Glomerular endothelial cell (primary cell): ENCODE data around the gene ATCAY. TPM values are rescaled to one million over a fixed set of nuclear protein-coding genes. Genes with fewer than 3 reads are reported as not detected.
"Not testable (repeated sequence)": the region's sequence is repeated elsewhere in the genome, so short reads cannot be mapped to it uniquely, and the experiment has no call there.

Experiments
- DNase-seq: peaks from one replicate; pipeline ENCODE4 v3.0.0-alpha.2; 2011; ENCODE audit warnings: low read depth, low spot score; ENCODE audit errors: extremely low read depth
- total RNA-seq: library from RNA; depleted of rRNA; stranded (reverse); fragments of >200 nt; gene quantifications from 2 replicates; pipeline ENCODE4 v1.2.3, GENCODE V29; 2015

Gene ATCAY
- total RNA-seq, 1 donor from 2014 or later, result not detected

GRCh38 chr19:3855320-3855719, 25.2 kb upstream of the ATCAY start:
- DNase-seq, result no peak

- no peak for DNase-seq
Measured at GRCh38 chr19:3857449-3858003, 23.0 kb upstream of the ATCAY start.

GRCh38 chr19:3860499-3860898, 20.0 kb upstream of the ATCAY start:
- DNase-seq, result no peak

GRCh38 chr19:3862826-3863500, 17.5 kb upstream of the ATCAY start:
- DNase-seq, result no peak

- DNase-seq, result no peak
Measured at GRCh38 chr19:3863648-3864047, 16.8 kb upstream of the ATCAY start.

- no peak for DNase-seq
Measured at GRCh38 chr19:3866910-3867638, 13.4 kb upstream of the ATCAY start.

GRCh38 chr19:3867971-3868769, 12.3 kb upstream of the ATCAY start:
- no peak for DNase-seq

- DNase-seq, result no peak
Measured at GRCh38 chr19:3868770-3869456, 11.6 kb upstream of the ATCAY start, which contains the start of gene ZFR2. Gene ZFR2 (minus strand): TSS chr19:3869038. CDS start chr19:3869017, 21 bp downstream.

- DNase-seq, result no peak
Measured at GRCh38 chr19:3873151-3873550, 7.3 kb upstream of the ATCAY start.

- not testable (repeated sequence) for DNase-seq
Measured at GRCh38 chr19:3874695-3875094, 5.8 kb upstream of the ATCAY start.

GRCh38 chr19:3879656-3880055, 829 bp upstream of the ATCAY start:
- no peak for DNase-seq

GRCh38 chr19:3881272-3882040, 971 bp downstream of the ATCAY start:
- DNase-seq, result no peak

GRCh38 chr19:3882041-3882384, 1.5 kb downstream of the ATCAY start:
- DNase-seq, result no peak

GRCh38 chr19:3890591-3890990, 10.1 kb downstream of the ATCAY start:
- no peak for DNase-seq

GRCh38 chr19:3893509-3894179, 13.2 kb downstream of the ATCAY start:
- no peak for DNase-seq

GRCh38 chr19:3894959-3895358, 14.5 kb downstream of the ATCAY start:
- not testable (repeated sequence) for DNase-seq

GRCh38 chr19:3895788-3896187, 15.3 kb downstream of the ATCAY start:
- DNase-seq, result no peak

GRCh38 chr19:3897936-3898335, 17.5 kb downstream of the ATCAY start:
- no peak for DNase-seq

- DNase-seq, result no peak
Measured at GRCh38 chr19:3898426-3898825, 17.9 kb downstream of the ATCAY start.
